ENCODE measurements around the gene F2RL1.
"Not testable (repeated sequence)": the region's sequence is repeated elsewhere in the genome, so short reads cannot be mapped to it uniquely, and the experiment has no call there.

GRCh38 chr5:76771041-76771440, 47.8 kb upstream of the F2RL1 start:
- not testable (repeated sequence) for TF ChIP-seq PPARA (CRISPR knock-in tag; IDR thresholded peaks at IDR 0.05; ENCODE audit: borderline replicate concordance); CSRNP3 (CRISPR knock-in tag; IDR thresholded peaks at IDR 0.05); SNAI2 (CRISPR knock-in tag; IDR thresholded peaks at IDR 0.05); ZNF70 (CRISPR knock-in tag; IDR thresholded peaks at IDR 0.05); ZFP3 (CRISPR knock-in tag; IDR thresholded peaks at IDR 0.05); ZFP30 (CRISPR knock-in tag; IDR thresholded peaks at IDR 0.05)
